GM12873 (cell line): ENCODE measurements around the gene EXOG.

ENCODE experiments used
- CTCF ChIP-seq: IDR thresholded peaks from 2 replicates; pipeline ENCODE4 v1.5.1; 2012; ENCODE audit warnings: low read depth, mild to moderate bottlenecking, moderate library complexity, low read length, control low read depth; ENCODE audit not compliant: insufficient read depth; ENCODE audit errors: missing control alignments

EXOG gene

GRCh38 chr3:38560996-38561717 is 65.0 kb downstream of the EXOG start:
- no peak for TF ChIP-seq CTCF

GRCh38 chr3:38561746-38562466 is 65.8 kb downstream of the EXOG start:
- TF ChIP-seq CTCF = no peak

GRCh38 chr3:38562467-38562925 is 66.4 kb downstream of the EXOG start:
- no peak for TF ChIP-seq CTCF

GRCh38 chr3:38563070-38563885 is 67.1 kb downstream of the EXOG start:
- no peak for TF ChIP-seq CTCF

- no peak for TF ChIP-seq CTCF
These were observed 67.7 kb downstream of the EXOG start for GRCh38 chr3:38563886-38564270.

GRCh38 chr3:38564631-38565338 is 68.6 kb downstream of the EXOG start:
- TF ChIP-seq CTCF = no peak
